Rectal smooth muscle tissue (tissue), 1 donor: Measurements from ENCODE around the gene ZNF773.
"Not testable (repeated sequence)": the region's sequence is repeated elsewhere in the genome, so short reads cannot be mapped to it uniquely, and the experiment has no call there.

ENCODE experiments used
- H3K27ac ChIP-seq: one replicate; pipeline ENCODE4 v1.7.0; 2013; ENCODE audit warnings: low read depth, low read length, inconsistent platforms
- H3K27me3 ChIP-seq: one replicate; pipeline ENCODE4 v1.7.0; 2013; ENCODE audit warnings: low read length; ENCODE audit not compliant: control insufficient read depth, insufficient read depth
- H3K36me3 ChIP-seq: one replicate; pipeline ENCODE4 v1.7.0; 2013; ENCODE audit warnings: low read length; ENCODE audit not compliant: control insufficient read depth, insufficient read depth
- H3K4me1 ChIP-seq: one replicate; pipeline ENCODE4 v1.7.0; 2013; ENCODE audit warnings: low read length; ENCODE audit not compliant: control insufficient read depth, insufficient read depth
- H3K4me3 ChIP-seq: one replicate; pipeline ENCODE4 v1.7.0; 2013; ENCODE audit warnings: low read length
- H3K9ac ChIP-seq: one replicate; pipeline ENCODE4 v1.7.0; 2013; ENCODE audit warnings: low read length

Gene ZNF773

GRCh38 chr19:57499680-57500395, at the start of gene ZNF773:
Gene ZNF773 (plus strand): TSS chr19:57499938. CDS start chr19:57500081, 143 bp downstream.
- H3K4me1 ChIP-seq, H3K36me3 ChIP-seq, H3K27me3 ChIP-seq: not testable (repeated sequence)
- H3K27ac ChIP-seq = peak within 1 kb of the TSS; percentile 81
- peak within 1 kb of the TSS; percentile 77 for H3K9ac ChIP-seq
- H3K4me3 ChIP-seq = peak within 1 kb of the TSS; percentile 76

- no peak overlapping the region for H3K27ac ChIP-seq
- no peaks in the 10 kb centered on the region for H3K36me3 ChIP-seq
- no peaks in the 10 kb centered on the region for H3K4me1 ChIP-seq
- no peak overlapping the region for H3K9ac ChIP-seq
- H3K4me3 ChIP-seq = no peak overlapping the region
- H3K27me3 ChIP-seq = no peaks in the 10 kb centered on the region
These were observed 47.4 kb upstream of the ZNF773 start for GRCh38 chr19:57452307-57452706.

- H3K36me3 ChIP-seq = no peaks in the 10 kb centered on the region
- no peaks in the 10 kb centered on the region for H3K4me1 ChIP-seq
- H3K27me3 ChIP-seq = no peaks in the 10 kb centered on the region
- H3K4me3 ChIP-seq = no peak overlapping the region
- no peak overlapping the region for H3K27ac ChIP-seq
- no peak overlapping the region for H3K9ac ChIP-seq
These were observed 33.9 kb upstream of the ZNF773 start for GRCh38 chr19:57465680-57466381.

- H3K4me3 ChIP-seq = peak overlapping the region; percentile 19
- no peaks in the 10 kb centered on the region for H3K27me3 ChIP-seq
- H3K36me3 ChIP-seq = no peaks in the 10 kb centered on the region
- no peaks in the 10 kb centered on the region for H3K4me1 ChIP-seq
- no peak overlapping the region for H3K27ac ChIP-seq
- no peak overlapping the region for H3K9ac ChIP-seq
These were observed 33.2 kb upstream of the ZNF773 start for GRCh38 chr19:57466489-57466888.

- no peak overlapping the region for H3K9ac ChIP-seq
- H3K4me3 ChIP-seq = no peak overlapping the region
- no peaks in the 10 kb centered on the region for H3K27me3 ChIP-seq
- H3K36me3 ChIP-seq = peaks cover 36% of the 10 kb centered on the region
- H3K27ac ChIP-seq = no peak overlapping the region
- H3K4me1 ChIP-seq = peaks cover 5% of the 10 kb centered on the region
These were observed 26.1 kb upstream of the ZNF773 start for GRCh38 chr19:57473646-57474045.

GRCh38 chr19:57477191-57478008, 22.3 kb upstream of the ZNF773 start, which contains the start of gene ZNF772:
Gene ZNF772 (minus strand): TSS chr19:57477566. CDS start chr19:57477309, 257 bp downstream.
- H3K36me3 ChIP-seq = peaks cover 36% of the 10 kb centered on the region
- H3K4me1 ChIP-seq = peaks cover 5% of the 10 kb centered on the region
- H3K4me3 ChIP-seq = peak within 1 kb of the TSS; percentile 75
- H3K27me3 ChIP-seq = no peaks in the 10 kb centered on the region
- no peak within 1 kb of the TSS for H3K9ac ChIP-seq
- H3K27ac ChIP-seq = peak within 1 kb of the TSS; percentile 79

- Histone ChIP-seq H3K9ac (peak within 1 kb of the TSS; percentile 56), H3K4me3 (peak within 1 kb of the TSS; percentile 83), H3K27ac (peak within 1 kb of the TSS; percentile 33)
- H3K36me3 ChIP-seq, H3K4me1 ChIP-seq, H3K27me3 ChIP-seq: not testable (repeated sequence)
These were observed 12.1 kb upstream of the ZNF773 start, which contains the start of gene ZNF419 for GRCh38 chr19:57487477-57488298. Gene ZNF419 (plus strand): TSS chr19:57487750. CDS start chr19:57487951, 201 bp downstream.

GRCh38 chr19:57488299-57488644, 11.5 kb upstream of the ZNF773 start:
- peaks cover 12% of the 10 kb centered on the region for H3K36me3 ChIP-seq
- H3K9ac ChIP-seq, H3K4me1 ChIP-seq, H3K27ac ChIP-seq, H3K27me3 ChIP-seq: not testable (repeated sequence)
- H3K4me3 ChIP-seq = peak overlapping the region; percentile 31

GRCh38 chr19:57499332-57499679, 432 bp upstream of the ZNF773 start:
- not testable (repeated sequence) for H3K4me1 ChIP-seq, H3K27me3 ChIP-seq, H3K4me3 ChIP-seq, H3K27ac ChIP-seq, H3K9ac ChIP-seq, H3K36me3 ChIP-seq

GRCh38 chr19:57500400-57500799, 662 bp downstream of the ZNF773 start:
- not testable (repeated sequence) for H3K4me1 ChIP-seq, H3K27me3 ChIP-seq, H3K27ac ChIP-seq, H3K9ac ChIP-seq
- Histone ChIP-seq H3K36me3 (peaks cover 10% of the 10 kb centered on the region), H3K4me3 (peak overlapping the region; percentile 55)

GRCh38 chr19:57506163-57506562, 6.4 kb downstream of the ZNF773 start:
- Histone ChIP-seq H3K4me1 (no peaks in the 10 kb centered on the region), H3K27me3 (no peaks in the 10 kb centered on the region), H3K4me3 (no peak overlapping the region), H3K27ac (no peak overlapping the region), H3K36me3 (peaks cover 30% of the 10 kb centered on the region), H3K9ac (no peak overlapping the region)

GRCh38 chr19:57511484-57511883, 11.7 kb downstream of the ZNF773 start:
- Histone ChIP-seq H3K9ac (no peak overlapping the region), H3K27ac (no peak overlapping the region), H3K27me3 (no peaks in the 10 kb centered on the region), H3K4me3 (no peak overlapping the region), H3K36me3 (peaks cover 18% of the 10 kb centered on the region), H3K4me1 (no peaks in the 10 kb centered on the region)
